Measurements from ENCODE around the gene TMEM51. TPM values are rescaled to one million over a fixed set of nuclear protein-coding genes. Genes with fewer than 3 reads are reported as not detected.

The TMEM51 gene
- total and polyA plus RNA-seq, 10 donors: 3.5 to 13.8 (median 7.5) TPM

GRCh38 chr1:15148004-15148403, 5.5 kb upstream of the TMEM51 start:
- 81 to 91% (median 84%) methylated on average over 6 of the region's 6 CpGs for WGBS, 5 donors
- Histone ChIP-seq H3K36me3 (no peaks in the 10 kb centered on the region), H3K27me3 (replicated peaks in 1 of 7) (peaks cover 0 to 27% (median 9%) of the 10 kb centered on the region in 7 donors), H3K27ac (no peak overlapping the region), H3K4me3 (no peak overlapping the region), H3K4me1 (peaks cover 0 to 18% (median 10%) of the 10 kb centered on the region in 6 donors), H3K9me3 (no peaks in the 10 kb centered on the region)
- intact Hi-C loops (cut with DNase I; ENCODE audit: low total_unique reads): no loop called here
- no peak for TF ChIP-seq POLR2A (IDR thresholded peaks at IDR 0.05)
- DNase-seq: no peak

GRCh38 chr1:15148475-15148874, 5.1 kb upstream of the TMEM51 start:
- 87 to 93% (median 91%) methylated on average over 9 of the region's 9 CpGs for WGBS, 5 donors
- H3K4me3 ChIP-seq: no peak overlapping the region
- peaks cover 0 to 31% (median 13%) of the 10 kb centered on the region in 7 donors for H3K27me3 ChIP-seq (replicated peaks in 1 of 7)
- no peaks in the 10 kb centered on the region for H3K36me3 ChIP-seq
- H3K4me1 ChIP-seq: peaks cover 0 to 23% (median 15%) of the 10 kb centered on the region in 6 donors
- no peaks in the 10 kb centered on the region for H3K9me3 ChIP-seq
- no peak overlapping the region for H3K27ac ChIP-seq
- intact Hi-C loops (cut with DNase I; ENCODE audit: low total_unique reads): no loop called here
- no peak for DNase-seq
- TF ChIP-seq CTCF (IDR thresholded peaks at IDR 0.05 in 8 of 11, conservative IDR thresholded peaks at IDR 0.05 in 3 of 11): no peak
- TF ChIP-seq POLR2AphosphoS5 (IDR thresholded peaks at IDR 0.05): no peak

GRCh38 chr1:15148941-15149340, 4.6 kb upstream of the TMEM51 start:
- no peaks in the 10 kb centered on the region for H3K9me3 ChIP-seq
- H3K36me3 ChIP-seq: no peaks in the 10 kb centered on the region
- TF ChIP-seq POLR2AphosphoS5 (IDR thresholded peaks at IDR 0.05) (no peak), POLR2A (IDR thresholded peaks at IDR 0.05) (no peak), CTCF (IDR thresholded peaks at IDR 0.05 in 8 of 11, conservative IDR thresholded peaks at IDR 0.05 in 3 of 11) (no peak)
- 0% methylated on average over 1 of the region's 1 CpG for WGBS, 5 donors
- H3K27me3 ChIP-seq (replicated peaks in 1 of 7): peaks cover 0 to 36% (median 18%) of the 10 kb centered on the region in 7 donors
- H3K4me3 ChIP-seq: no peak overlapping the region
- no peak for DNase-seq
- no peak overlapping the region for H3K27ac ChIP-seq
- intact Hi-C loops (cut with DNase I; ENCODE audit: low total_unique reads): no loop called here
- peaks cover 0 to 27% (median 20%) of the 10 kb centered on the region in 6 donors for H3K4me1 ChIP-seq

- Histone ChIP-seq H3K27ac (no peak overlapping the region), H3K9me3 (no peaks in the 10 kb centered on the region), H3K4me1 (peaks cover 3 to 42% (median 32%) of the 10 kb centered on the region in 6 donors), H3K4me3 (no peak overlapping the region), H3K36me3 (no peaks in the 10 kb centered on the region), H3K27me3 (replicated peaks in 1 of 7) (peaks cover 0 to 50% (median 23%) of the 10 kb centered on the region in 7 donors)
- intact Hi-C loops (cut with DNase I; ENCODE audit: low total_unique reads): loop anchor here (10.0 kb wide), 1 partner anchor 114 kb away; no protein-coding TSS in a partner anchor
- no peak for DNase-seq
- no peak for TF ChIP-seq POLR2AphosphoS5 (IDR thresholded peaks at IDR 0.05)
- no peak for TF ChIP-seq POLR2A (IDR thresholded peaks at IDR 0.05)
- no peak for TF ChIP-seq CTCF (IDR thresholded peaks at IDR 0.05 in 8 of 11, conservative IDR thresholded peaks at IDR 0.05 in 3 of 11)
- 73 to 95% (median 89%) methylated on average over 3 of the region's 3 CpGs for WGBS, 5 donors
These were observed 3.2 kb upstream of the TMEM51 start for GRCh38 chr1:15150376-15150775.

Measured in spleen (tissue), 11 donors.